ENCODE results near the gene CDK19. TPM values are rescaled to one million over a fixed set of nuclear protein-coding genes. Genes with fewer than 3 reads are reported as not detected.

Gene CDK19
- total RNA-seq, 4 donors from 2014 or later, result 10.8 to 13.2 (median 12.1) TPM

- H3K9me3 ChIP-seq, result no peaks in the 10 kb centered on the region
These were observed 106.8 kb downstream of the CDK19 start for GRCh38 chr6:110708295-110708950.

GRCh38 chr6:110705543-110705942, 109.7 kb downstream of the CDK19 start:
- no peaks in the 10 kb centered on the region for H3K27me3 ChIP-seq
- no peak for DNase-seq
- no peaks in the 10 kb centered on the region for H3K9me3 ChIP-seq
- H3K27ac ChIP-seq, result no peak overlapping the region
- intact Hi-C loops (cut with DNase I), result no loop called here
- WGBS, 2 donors, result 78 to 85% methylated on average over 5 of the region's 5 CpGs
- H3K36me3 ChIP-seq, result no peaks in the 10 kb centered on the region
- no peak overlapping the region for H3K4me3 ChIP-seq
- TF ChIP-seq POLR2A (IDR thresholded peaks at IDR 0.05) (no peak), CTCF (IDR thresholded peaks at IDR 0.05) (no peak)
- peaks cover 0 to 15% (median 3%) of the 10 kb centered on the region in 3 donors for H3K4me1 ChIP-seq

More at GRCh38 chr6:110708295-110708950, 106.8 kb downstream of the CDK19 start:
- WGBS, 2 donors, result 78 to 82% methylated on average over 2 of the region's 2 CpGs
- DNase-seq, result no peak
- no peak overlapping the region for H3K4me3 ChIP-seq
- H3K27me3 ChIP-seq, result no peaks in the 10 kb centered on the region
- H3K4me1 ChIP-seq, result peaks cover 0 to 9% (median 3%) of the 10 kb centered on the region in 3 donors
- intact Hi-C loops (cut with DNase I), result no loop called here
- H3K36me3 ChIP-seq, result no peaks in the 10 kb centered on the region
- TF ChIP-seq POLR2A (IDR thresholded peaks at IDR 0.05), result no peak
- TF ChIP-seq CTCF (IDR thresholded peaks at IDR 0.05), result no peak
- no peak overlapping the region for H3K27ac ChIP-seq

GRCh38 chr6:110703906-110704594, 111.2 kb downstream of the CDK19 start:
- Histone ChIP-seq H3K36me3 (no peaks in the 10 kb centered on the region), H3K27ac (no peak overlapping the region), H3K27me3 (no peaks in the 10 kb centered on the region), H3K9me3 (no peaks in the 10 kb centered on the region), H3K4me1 (peaks cover 3 to 24% (median 7%) of the 10 kb centered on the region in 3 donors), H3K4me3 (no peak overlapping the region)
- no peak for DNase-seq
- intact Hi-C loops (cut with DNase I), result no loop called here
- TF ChIP-seq POLR2A (IDR thresholded peaks at IDR 0.05) (no peak), CTCF (IDR thresholded peaks at IDR 0.05) (no peak)

GRCh38 chr6:110703010-110703905, 112.0 kb downstream of the CDK19 start:
- Histone ChIP-seq H3K27ac (no peak overlapping the region), H3K36me3 (no peaks in the 10 kb centered on the region), H3K9me3 (no peaks in the 10 kb centered on the region), H3K4me1 (peaks cover 3 to 16% (median 7%) of the 10 kb centered on the region in 3 donors), H3K27me3 (no peaks in the 10 kb centered on the region), H3K4me3 (no peak overlapping the region)
- DNase-seq, result no peak
- intact Hi-C loops (cut with DNase I), result no loop called here
- TF ChIP-seq POLR2A (IDR thresholded peaks at IDR 0.05) (no peak), CTCF (IDR thresholded peaks at IDR 0.05) (no peak)
- WGBS, 2 donors, result 27 to 34% methylated on average over 2 of the region's 2 CpGs
